Type B pancreatic cell (in vitro differentiated cells): Measurements from ENCODE around the gene UBE2F. TPM values are rescaled to one million over a fixed set of nuclear protein-coding genes. Genes with fewer than 3 reads are reported as not detected.

Experiments
- DNase-seq: peaks from one replicate; pipeline ENCODE4 v3.0.0; 2021; ENCODE audit warnings: mixed read lengths; ENCODE audit not compliant: unreplicated experiment; ENCODE audit errors: extremely low spot score
- H3K27ac Mint-ChIP-seq: 2 replicates; pipeline ENCODE4 v1.8.0; 2021; ENCODE audit warnings: mild to moderate bottlenecking, mixed read lengths
- H3K27me3 Mint-ChIP-seq: 2 replicates; pipeline ENCODE4 v1.8.0; 2021; ENCODE audit warnings: mixed read lengths
- H3K36me3 Mint-ChIP-seq: 2 replicates; pipeline ENCODE4 v1.8.0; 2021; ENCODE audit warnings: mixed read lengths
- H3K4me1 Mint-ChIP-seq: one replicate; pipeline ENCODE4 v1.8.0; 2021; ENCODE audit warnings: mixed read lengths; ENCODE audit not compliant: unreplicated experiment
- H3K4me3 Mint-ChIP-seq: 2 replicates; pipeline ENCODE4 v1.8.0; 2021; ENCODE audit warnings: mild to moderate bottlenecking, mixed read lengths
- H3K9me3 Mint-ChIP-seq: 2 replicates; pipeline ENCODE4 v1.8.0; 2021; ENCODE audit warnings: mixed read lengths
- CTCF ChIP-seq: fragments of 200-600 bp; sonication (generic); conservative IDR thresholded peaks from 2 replicates; pipeline ENCODE4 v1.5.0; 2021; ENCODE audit warnings: antibody characterized with exemption, mild to moderate bottlenecking
- total RNA-seq: library from RNA; stranded (reverse); gene quantifications from 2 replicates; pipeline ENCODE4 v1.2.1, GENCODE V29; 2021; ENCODE audit warnings: low replicate concordance

UBE2F gene
- total RNA-seq, 1 donor from 2014 or later = 43.1 TPM

- H3K27ac Mint-ChIP-seq = peak overlapping the region; percentile 10
- H3K9me3 Mint-ChIP-seq = no peaks in the 10 kb centered on the region
- TF ChIP-seq CTCF = no peak
- H3K27me3 Mint-ChIP-seq = no peaks in the 10 kb centered on the region
- peaks cover 5% of the 10 kb centered on the region for H3K4me1 Mint-ChIP-seq
- H3K4me3 Mint-ChIP-seq = no peak overlapping the region
- peaks cover 33% of the 10 kb centered on the region for H3K36me3 Mint-ChIP-seq
- DNase-seq = no peak
Measured at GRCh38 chr2:238021327-238021726, 54.5 kb downstream of the UBE2F start.

GRCh38 chr2:238022594-238023157 is 55.9 kb downstream of the UBE2F start:
- Mint-ChIP-seq H3K27me3 (no peaks in the 10 kb centered on the region), H3K4me3 (no peak overlapping the region), H3K36me3 (peaks cover 27% of the 10 kb centered on the region), H3K4me1 (peaks cover 5% of the 10 kb centered on the region), H3K27ac (no peak overlapping the region), H3K9me3 (no peaks in the 10 kb centered on the region)
- DNase-seq = peak; percentile 25
- TF ChIP-seq CTCF = no peak

GRCh38 chr2:238023608-238024007 is 56.8 kb downstream of the UBE2F start:
- peaks cover 5% of the 10 kb centered on the region for H3K4me1 Mint-ChIP-seq
- H3K4me3 Mint-ChIP-seq = no peak overlapping the region
- peaks cover 31% of the 10 kb centered on the region for H3K36me3 Mint-ChIP-seq
- TF ChIP-seq CTCF = no peak
- H3K27me3 Mint-ChIP-seq = no peaks in the 10 kb centered on the region
- H3K27ac Mint-ChIP-seq = no peak overlapping the region
- H3K9me3 Mint-ChIP-seq = no peaks in the 10 kb centered on the region
- peak; percentile 34 for DNase-seq

GRCh38 chr2:238024986-238025385 is 58.2 kb downstream of the UBE2F start:
- DNase-seq = peak; percentile 39
- no peak overlapping the region for H3K4me3 Mint-ChIP-seq
- peaks cover 29% of the 10 kb centered on the region for H3K36me3 Mint-ChIP-seq
- H3K9me3 Mint-ChIP-seq = no peaks in the 10 kb centered on the region
- no peak for TF ChIP-seq CTCF
- H3K27me3 Mint-ChIP-seq = no peaks in the 10 kb centered on the region
- no peak overlapping the region for H3K27ac Mint-ChIP-seq
- peaks cover 5% of the 10 kb centered on the region for H3K4me1 Mint-ChIP-seq

- no peak overlapping the region for H3K27ac Mint-ChIP-seq
Measured at GRCh38 chr2:238025741-238026360, 59.0 kb downstream of the UBE2F start.

More at GRCh38 chr2:238025741-238026360, 59.0 kb downstream of the UBE2F start:
- Mint-ChIP-seq H3K4me3 (no peak overlapping the region), H3K4me1 (peaks cover 5% of the 10 kb centered on the region), H3K27me3 (no peaks in the 10 kb centered on the region), H3K36me3 (peaks cover 34% of the 10 kb centered on the region), H3K9me3 (no peaks in the 10 kb centered on the region)
- peak; percentile 29 for DNase-seq
- TF ChIP-seq CTCF = no peak
